Measurements from ENCODE around the gene EXTL2.

DNA sequence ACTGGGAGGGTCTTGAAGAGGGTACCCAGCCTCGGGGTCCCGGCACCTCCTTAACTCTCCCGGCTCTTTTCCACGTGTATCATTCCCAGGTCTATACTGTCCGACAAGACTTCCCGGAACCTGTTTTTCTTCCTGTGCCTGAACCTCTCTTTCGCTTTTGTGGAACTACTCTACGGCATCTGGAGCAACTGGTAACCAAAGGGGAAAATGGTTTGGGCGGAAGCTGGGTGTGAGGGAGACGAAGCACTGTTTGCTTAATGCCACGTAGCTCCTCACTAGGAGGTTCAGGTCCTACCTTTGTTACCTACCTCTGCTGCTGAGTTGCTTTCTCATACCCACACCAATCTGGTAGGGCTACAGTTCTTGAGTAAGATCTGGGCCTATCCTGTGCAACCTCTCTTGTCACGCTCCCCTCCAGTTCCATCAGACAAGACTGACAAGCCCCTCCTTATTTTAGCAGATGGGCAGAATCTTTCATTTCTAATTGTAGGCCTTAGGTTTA is 1.9 kb upstream of the EXTL2 start:
- TF ChIP-seq, protein P1, sequence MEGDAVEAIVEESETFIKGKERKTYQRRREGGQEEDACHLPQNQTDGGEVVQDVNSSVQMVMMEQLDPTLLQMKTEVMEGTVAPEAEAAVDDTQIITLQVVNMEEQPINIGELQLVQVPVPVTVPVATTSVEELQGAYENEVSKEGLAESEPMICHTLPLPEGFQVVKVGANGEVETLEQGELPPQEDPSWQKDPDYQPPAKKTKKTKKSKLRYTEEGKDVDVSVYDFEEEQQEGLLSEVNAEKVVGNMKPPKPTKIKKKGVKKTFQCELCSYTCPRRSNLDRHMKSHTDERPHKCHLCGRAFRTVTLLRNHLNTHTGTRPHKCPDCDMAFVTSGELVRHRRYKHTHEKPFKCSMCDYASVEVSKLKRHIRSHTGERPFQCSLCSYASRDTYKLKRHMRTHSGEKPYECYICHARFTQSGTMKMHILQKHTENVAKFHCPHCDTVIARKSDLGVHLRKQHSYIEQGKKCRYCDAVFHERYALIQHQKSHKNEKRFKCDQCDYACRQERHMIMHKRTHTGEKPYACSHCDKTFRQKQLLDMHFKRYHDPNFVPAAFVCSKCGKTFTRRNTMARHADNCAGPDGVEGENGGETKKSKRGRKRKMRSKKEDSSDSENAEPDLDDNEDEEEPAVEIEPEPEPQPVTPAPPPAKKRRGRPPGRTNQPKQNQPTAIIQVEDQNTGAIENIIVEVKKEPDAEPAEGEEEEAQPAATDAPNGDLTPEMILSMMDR (IDR thresholded peaks at IDR 0.05) = no peak
- TF ChIP-seq POLR2A (IDR thresholded peaks at IDR 0.05) = no peak

Data from body of pancreas (tissue), 4 donors.